ENCODE results near the gene GALNS. TPM values are rescaled to one million over a fixed set of nuclear protein-coding genes. Genes with fewer than 3 reads are reported as not detected.

GALNS gene
- total and polyA plus RNA-seq, 2 donors (not counting 3 experiments of a cell fraction or from before 2014, with no cell fraction given), result 21.8 to 40.2 TPM

DNA sequence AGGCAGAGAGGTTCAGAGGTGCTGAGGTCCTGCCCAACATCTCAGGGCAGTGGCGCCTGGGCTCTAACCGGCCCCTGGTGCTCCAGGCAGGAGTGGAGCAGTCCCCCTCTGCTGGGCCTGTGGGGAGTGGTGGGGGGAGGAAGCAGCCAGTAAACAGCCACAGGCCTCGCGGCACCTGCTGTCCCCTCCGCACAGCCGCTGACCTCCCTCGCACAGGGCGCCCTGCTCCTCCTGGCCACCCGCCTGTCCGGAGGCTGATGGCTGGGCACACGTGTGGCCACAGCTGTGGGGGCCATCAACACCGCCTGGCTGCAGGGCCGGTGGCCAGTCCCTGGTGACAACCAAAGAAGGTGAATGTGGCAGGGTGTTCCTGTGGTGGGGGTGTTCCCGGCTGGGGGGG lies 46.5 kb upstream of the GALNS start:
- no peak overlapping the region for H2AFZ ChIP-seq (ENCODE audit: low read depth, low read length)
- no TSS peak for BruUV-seq (replicated peaks)
- no peak overlapping the region for H3K4me3 ChIP-seq (replicated peaks in 1 of 3; ENCODE audit: insufficient read depth in 1 of 3, low read depth in 1 of 3, low read length in 3 of 3)
- H3K4me1 ChIP-seq (ENCODE audit: control insufficient read depth, extremely low read depth, insufficient read depth, low read length), result no peaks in the 10 kb centered on the region
- CTCF ChIA-PET, result no interaction called here
- no peaks in the 10 kb centered on the region for H4K20me1 ChIP-seq (replicated peaks; ENCODE audit: control insufficient read depth, extremely low read depth, insufficient read depth, low read length)
- H3K27ac ChIP-seq (ENCODE audit: insufficient read depth, low read depth, low read length), result no peak overlapping the region
- POLR2A ChIA-PET, result no interaction called here
- H3K9me3 ChIP-seq (replicated peaks; ENCODE audit: control insufficient read depth, insufficient read depth, low read length), result no peaks in the 10 kb centered on the region
- H3K9me1 ChIP-seq (replicated peaks; ENCODE audit: control insufficient read depth, extremely low read depth, insufficient read depth, low read length), result no peaks in the 10 kb centered on the region
- no peak for DNase-seq (ENCODE audit: low read depth, low spot score)
- H3K79me2 ChIP-seq (ENCODE audit: control insufficient read depth, insufficient read depth, low read length), result no peaks in the 10 kb centered on the region
- H3K4me2 ChIP-seq (ENCODE audit: insufficient read depth, low read length), result no peak overlapping the region
- intact Hi-C loops (cut with micrococcal nuclease), result no loop called here
- no peak overlapping the region for H3K9ac ChIP-seq (replicated peaks; ENCODE audit: extremely low read depth, insufficient read depth, low read length)
- H3K27me3 ChIP-seq (ENCODE audit: control insufficient read depth in 2 of 2, insufficient read depth in 2 of 2, low read length in 2 of 2), result no peaks in the 10 kb centered on the region
- H3K36me3 ChIP-seq (ENCODE audit: control insufficient read depth in 2 of 2, extremely low read depth in 1 of 2, insufficient read depth in 2 of 2, low read length in 2 of 2), result no peaks in the 10 kb centered on the region
- dilution Hi-C loops (cut with MboI; ENCODE audit: extremely low pct_ligation_motif_present, low sequenced_read_pairs), result no loop called here
- TF ChIP-seq, protein P1, sequence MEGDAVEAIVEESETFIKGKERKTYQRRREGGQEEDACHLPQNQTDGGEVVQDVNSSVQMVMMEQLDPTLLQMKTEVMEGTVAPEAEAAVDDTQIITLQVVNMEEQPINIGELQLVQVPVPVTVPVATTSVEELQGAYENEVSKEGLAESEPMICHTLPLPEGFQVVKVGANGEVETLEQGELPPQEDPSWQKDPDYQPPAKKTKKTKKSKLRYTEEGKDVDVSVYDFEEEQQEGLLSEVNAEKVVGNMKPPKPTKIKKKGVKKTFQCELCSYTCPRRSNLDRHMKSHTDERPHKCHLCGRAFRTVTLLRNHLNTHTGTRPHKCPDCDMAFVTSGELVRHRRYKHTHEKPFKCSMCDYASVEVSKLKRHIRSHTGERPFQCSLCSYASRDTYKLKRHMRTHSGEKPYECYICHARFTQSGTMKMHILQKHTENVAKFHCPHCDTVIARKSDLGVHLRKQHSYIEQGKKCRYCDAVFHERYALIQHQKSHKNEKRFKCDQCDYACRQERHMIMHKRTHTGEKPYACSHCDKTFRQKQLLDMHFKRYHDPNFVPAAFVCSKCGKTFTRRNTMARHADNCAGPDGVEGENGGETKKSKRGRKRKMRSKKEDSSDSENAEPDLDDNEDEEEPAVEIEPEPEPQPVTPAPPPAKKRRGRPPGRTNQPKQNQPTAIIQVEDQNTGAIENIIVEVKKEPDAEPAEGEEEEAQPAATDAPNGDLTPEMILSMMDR (IDR thresholded peaks at IDR 0.05; ENCODE audit: extremely low read depth in 1 of 2, insufficient read depth in 1 of 2, low read depth in 1 of 2, low read length in 2 of 2), result no peak
- TF ChIP-seq POLR2AphosphoS5 (IDR thresholded peaks at IDR 0.05; ENCODE audit: insufficient read depth, low read depth, low read length), result no peak
- no peak for TF ChIP-seq EZH2 (IDR thresholded peaks at IDR 0.05; ENCODE audit: borderline replicate concordance, low read depth, low read length, severe bottlenecking)
- TF ChIP-seq GATA2 (IDR thresholded peaks at IDR 0.05; ENCODE audit: insufficient read depth, insufficient read length, low read depth, low read length), result no peak
- TF ChIP-seq, protein P2, sequence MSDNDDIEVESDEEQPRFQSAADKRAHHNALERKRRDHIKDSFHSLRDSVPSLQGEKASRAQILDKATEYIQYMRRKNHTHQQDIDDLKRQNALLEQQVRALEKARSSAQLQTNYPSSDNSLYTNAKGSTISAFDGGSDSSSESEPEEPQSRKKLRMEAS (IDR thresholded peaks at IDR 0.05; ENCODE audit: insufficient read depth, insufficient read length), result no peak
- no peak for TF ChIP-seq JUN (IDR thresholded peaks at IDR 0.05; ENCODE audit: borderline replicate concordance, insufficient read depth, insufficient read length, low read depth)
- no peak for TF ChIP-seq MYC (IDR thresholded peaks at IDR 0.05; ENCODE audit: low read depth, low read length)
- no peak for TF ChIP-seq FOS (IDR thresholded peaks at IDR 0.05; ENCODE audit: borderline replicate concordance, insufficient read depth, low read length)
- no peak for TF ChIP-seq POLR2A (IDR thresholded peaks at IDR 0.05; ENCODE audit: low read depth, low read length)
- no peak for FAIRE-seq
